Stimulated activated CD4-positive, alpha-beta T cell treated with anti-CD3 and anti-CD28 coated beads, TNF-alpha, amount 100 ng/mL, for 1 hour (primary cell): ENCODE measurements around the gene GREB1.

ENCODE experiments used
- DNase-seq, 3 donors: peaks; one replicate each; pipeline ENCODE4 v3.0.0-alpha.2; 2020; ENCODE audit warnings: low read depth in 3 of 3, low spot score in 1 of 3

GREB1 gene

DNA sequence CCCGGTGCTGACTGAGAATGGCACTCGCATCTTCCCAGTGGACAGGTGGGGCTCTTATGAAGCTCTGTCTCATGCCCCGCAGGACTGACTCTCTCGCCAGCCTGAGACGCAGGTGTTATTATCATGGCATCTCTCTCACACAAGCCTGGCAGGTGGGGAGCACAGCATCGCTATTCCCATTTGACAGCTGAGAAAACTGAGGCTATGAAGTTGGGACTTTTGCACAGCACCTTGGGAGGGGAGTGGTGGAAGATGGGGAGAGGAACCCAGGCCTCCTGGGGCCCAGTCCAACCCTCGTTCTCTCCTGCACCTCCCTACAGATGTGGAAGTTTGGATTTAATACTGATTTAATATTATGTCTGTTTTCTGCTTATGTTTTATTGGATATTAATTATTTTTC lies 145.2 kb downstream of the GREB1 start:
- DNase-seq, result no peak

DNA sequence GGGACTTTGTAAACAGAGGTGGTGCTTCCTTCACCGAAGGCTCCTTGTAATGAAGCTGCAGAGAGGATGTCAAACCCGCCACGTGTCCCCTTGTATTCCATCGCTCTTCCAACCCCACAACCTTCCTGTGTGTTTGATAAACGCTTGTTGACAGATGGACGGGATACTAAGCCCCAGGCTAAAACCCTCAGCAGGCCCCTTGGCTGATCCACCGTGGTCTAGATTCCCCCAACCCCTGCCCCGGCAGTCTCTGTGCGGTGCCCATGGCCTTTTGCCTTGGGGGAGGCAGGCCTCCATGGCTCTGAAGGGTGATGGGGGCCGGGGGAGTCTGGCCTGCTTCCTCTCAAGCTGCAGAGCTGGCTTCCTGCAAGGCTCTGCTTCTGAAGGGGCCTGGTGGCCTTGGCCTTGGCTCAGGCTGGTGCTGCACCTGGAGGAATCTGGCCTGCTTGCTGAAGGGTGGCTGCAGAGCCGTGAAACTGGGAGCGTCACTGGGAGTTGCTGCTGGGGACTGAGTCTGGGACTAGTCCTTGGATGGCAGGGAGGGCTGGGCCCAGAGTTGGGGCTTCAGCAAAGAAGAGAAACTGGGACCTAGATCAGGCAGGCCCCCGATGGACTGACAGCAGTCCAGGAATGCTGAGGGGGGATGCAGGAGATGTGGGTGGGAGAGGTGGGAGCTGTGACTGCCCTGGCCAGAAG lies 145.8 kb downstream of the GREB1 start:
- no peak for DNase-seq

DNA sequence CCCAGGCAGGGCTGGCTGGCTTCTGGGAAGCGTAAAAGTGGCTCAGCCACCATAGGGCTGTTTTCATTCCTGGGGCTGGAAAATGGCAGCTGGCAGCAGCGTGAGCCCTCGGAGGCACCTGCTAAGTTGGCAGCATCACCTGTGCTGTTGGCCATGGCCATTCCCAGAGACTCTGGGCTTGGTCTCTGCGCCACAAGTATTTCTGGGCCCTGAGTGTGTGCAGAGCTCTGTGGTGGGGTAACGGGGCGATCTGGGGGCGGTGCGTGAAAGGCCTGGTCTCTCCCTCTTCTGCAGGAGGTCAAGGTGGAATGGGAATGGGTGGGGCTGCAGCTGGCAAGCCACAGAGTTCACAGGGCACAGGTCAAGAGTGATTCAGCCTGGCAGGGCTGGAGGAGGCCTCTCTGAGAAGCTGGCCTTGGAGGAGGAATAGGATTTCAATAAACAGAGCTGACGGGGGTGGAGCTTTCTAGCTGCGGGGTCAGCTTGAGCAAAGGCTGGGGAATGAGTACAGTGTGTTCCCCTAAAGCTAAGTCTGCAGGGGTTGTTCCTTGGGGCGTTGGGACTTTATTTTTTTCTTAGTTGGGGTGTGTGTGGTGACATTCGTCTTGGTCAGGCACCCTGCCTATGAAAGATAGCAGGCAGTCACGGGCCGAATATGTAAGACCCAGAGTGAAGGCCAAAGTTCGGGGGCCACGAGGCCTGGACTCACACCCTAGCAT lies 146.5 kb downstream of the GREB1 start:
- DNase-seq, result no peak

DNA sequence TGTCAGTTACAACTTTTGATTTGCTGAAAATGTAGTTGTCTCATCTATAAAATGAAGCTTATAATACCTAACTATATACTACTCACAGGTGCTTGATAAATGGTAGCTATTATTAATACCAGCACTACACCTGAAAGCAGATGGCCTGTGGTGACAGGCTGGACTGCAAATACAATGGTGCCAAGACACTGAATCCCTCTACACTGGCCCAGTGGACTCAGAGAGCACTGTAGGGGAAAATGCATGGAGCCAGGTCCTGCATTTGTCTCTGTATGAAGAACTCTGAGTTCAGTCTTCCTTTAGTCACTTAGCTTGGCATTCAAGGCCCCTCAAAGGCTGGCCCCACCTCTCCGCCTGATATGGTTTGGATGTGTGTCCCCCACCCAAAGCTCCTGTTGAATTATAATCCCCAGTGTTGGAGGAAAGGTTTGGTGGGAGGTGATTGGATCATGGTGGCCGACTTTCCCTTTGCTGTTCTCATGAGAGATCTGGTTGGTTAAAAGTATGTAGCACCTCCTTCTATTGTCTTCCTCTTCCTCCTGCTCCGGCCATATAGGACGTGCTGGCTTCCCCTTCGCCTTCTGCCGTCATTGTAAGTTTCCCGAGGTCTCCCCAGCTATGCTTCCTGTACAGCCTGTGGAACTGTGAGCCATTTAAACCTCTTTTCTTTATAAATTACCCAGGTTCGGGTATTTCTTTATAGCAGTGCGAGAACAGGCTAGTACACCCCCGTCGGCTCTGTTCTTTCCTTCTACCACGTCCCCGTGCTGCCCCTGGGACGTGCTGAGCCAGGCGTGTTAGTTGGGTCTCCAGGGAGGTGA lies 147.3 kb downstream of the GREB1 start:
- no peak for DNase-seq

DNA sequence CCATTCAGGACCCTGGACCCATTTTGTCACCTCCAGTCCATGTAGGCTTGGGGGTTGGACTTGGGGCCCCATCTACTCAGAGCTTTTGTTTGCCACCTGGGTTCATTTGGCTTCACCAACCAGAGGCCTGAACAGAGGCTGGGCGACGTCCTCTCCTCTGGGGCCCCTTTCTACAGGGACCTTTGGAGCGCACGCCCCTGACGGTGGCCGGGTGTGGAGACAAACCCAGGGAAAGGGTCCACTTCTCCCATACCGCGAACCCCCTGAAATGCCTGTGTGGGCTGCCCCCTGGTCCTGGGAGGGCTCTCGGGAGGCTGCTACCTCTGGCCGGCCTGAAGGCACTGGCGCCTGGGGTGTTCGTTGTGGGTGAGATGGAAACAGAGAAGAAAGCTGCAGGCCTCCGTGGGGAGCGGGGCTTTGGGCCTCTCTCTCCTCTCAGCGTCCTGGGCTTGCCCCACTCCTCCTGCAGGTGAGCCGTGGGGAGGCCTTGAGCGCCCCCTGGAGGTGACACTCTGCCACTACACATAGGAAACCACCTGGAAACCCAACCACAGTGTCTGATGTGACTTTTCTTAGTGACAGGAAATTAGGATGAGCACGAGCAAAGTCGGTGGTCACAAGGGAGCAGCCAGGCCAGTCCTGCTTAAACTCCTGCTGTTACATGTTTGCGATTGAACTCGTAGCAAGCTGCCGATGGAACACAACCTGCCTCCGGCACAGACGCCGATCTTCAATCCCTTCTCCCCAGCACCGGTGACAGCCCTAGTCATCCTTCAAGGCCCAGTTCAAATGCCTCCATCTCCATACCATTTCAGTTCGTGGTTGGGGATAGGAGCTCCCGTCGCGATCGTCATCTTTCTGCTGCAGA lies 148.1 kb downstream of the GREB1 start:
- DNase-seq, result peak in 1 of 3 donors; percentile 48

DNA sequence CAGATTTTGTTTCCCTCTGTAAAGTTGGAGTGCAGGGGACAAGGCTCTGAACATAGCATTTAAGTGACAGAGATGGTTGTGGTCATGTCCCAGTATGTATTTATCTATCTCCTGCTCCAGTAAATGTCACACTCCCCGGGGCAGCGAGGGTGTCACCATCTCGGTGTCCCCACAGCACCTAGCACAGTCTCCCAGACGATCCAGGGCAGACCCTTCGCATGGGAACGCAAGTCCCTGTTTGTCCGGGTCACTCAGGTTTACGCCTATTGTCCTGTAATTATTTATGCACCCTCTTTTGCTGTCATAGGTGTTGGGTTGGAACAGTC lies 148.7 kb downstream of the GREB1 start:
- no peak for DNase-seq

DNA sequence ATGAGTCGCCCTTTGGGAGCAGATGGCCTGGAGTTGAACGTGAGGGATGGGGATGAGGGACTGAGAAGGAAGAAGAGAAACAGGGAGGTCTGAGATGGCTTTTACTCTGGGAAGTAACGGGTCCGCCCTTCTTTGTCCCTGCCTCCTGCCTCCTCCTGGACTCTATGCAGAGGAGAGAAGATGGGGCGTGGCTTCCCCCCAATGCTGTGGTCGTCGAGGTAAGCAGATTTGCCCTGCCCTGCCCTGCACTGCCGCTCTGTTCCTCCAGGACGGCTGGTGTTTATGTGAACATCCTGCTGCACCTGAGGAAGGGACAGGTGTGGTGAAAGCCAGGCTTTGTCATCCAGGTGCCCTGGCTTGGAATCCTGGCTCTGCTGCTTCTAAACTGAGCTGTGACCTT lies 149.6 kb downstream of the GREB1 start:
- no peak for DNase-seq

DNA sequence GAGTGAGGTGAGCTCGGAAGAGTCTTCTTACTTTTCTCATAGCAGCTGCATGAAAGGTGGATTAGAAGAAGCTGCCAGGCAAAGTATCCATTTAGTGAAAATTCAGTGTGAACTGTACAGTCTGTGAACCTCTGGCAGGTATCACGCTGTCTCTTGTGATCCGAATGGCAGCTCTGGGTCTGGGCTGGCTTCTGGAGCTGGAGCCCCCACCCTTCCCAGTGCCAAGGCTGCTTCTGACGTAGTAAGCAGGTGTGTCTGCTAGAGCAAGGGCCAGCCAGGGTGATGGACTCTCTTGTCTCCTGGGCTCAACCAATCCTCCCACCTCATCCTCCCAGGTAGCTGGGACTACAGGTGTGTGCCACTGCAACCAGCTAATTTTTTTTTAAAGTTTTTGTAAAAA lies 150.1 kb downstream of the GREB1 start:
- no peak for DNase-seq

DNA sequence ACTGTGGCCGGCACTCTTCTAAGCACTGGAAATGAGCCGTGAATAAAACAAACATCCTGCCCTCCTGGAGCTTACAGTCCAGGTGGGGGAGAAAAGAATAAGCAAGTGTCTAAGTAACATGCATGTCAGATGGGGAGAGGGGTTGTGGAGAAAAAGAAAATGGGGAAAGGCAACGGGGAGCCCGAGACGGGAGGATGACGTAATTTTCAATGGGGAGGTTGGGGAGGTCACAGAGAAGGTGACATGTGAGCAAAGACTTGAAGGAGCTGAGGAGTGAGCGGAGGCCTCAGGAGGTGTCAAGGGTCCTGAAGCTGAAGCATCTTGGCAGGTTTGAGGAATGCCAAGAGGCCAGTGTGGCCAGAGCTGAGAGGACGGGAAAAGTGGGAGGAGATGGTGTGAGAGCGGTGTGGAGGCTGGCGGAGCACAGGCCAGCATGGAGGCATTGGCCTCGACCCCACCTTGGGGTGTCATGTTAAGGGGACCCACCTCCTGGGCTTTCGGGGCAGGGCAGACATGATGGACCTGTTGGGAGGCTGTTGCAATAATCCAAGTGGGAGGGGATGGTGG lies 151.1 kb downstream of the GREB1 start:
- no peak for DNase-seq

DNA sequence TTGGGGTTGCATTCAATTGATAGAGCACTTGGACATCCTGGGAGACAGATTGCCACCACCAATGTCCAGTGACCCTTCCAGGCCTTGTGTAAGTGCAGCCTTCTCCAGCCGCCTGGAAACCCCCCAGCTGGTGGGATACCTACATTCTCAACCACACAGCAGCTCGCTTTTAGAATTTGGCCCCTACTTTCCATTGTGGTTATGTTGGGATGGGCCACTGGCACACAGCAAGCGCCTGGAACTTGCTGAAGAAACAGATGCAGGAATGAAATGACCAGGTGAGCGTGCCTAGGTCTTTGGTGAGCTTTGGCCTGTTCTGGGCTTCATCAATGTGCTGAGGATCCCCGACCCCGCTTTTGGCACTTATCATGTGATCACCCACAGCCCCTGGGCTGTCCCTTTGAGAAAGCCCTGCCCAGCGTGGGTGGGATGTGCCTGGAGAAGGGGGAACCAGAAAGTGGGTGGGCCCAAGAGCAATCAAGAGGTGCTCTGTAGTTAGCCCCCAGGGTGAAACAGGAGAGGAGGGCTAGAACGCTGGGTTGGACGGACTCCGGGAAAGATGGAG lies 152.1 kb downstream of the GREB1 start:
- DNase-seq, result no peak

- no peak for DNase-seq
These were observed 153.9 kb downstream of the GREB1 start for GRCh38 chr2:11687736-11688135.

DNA sequence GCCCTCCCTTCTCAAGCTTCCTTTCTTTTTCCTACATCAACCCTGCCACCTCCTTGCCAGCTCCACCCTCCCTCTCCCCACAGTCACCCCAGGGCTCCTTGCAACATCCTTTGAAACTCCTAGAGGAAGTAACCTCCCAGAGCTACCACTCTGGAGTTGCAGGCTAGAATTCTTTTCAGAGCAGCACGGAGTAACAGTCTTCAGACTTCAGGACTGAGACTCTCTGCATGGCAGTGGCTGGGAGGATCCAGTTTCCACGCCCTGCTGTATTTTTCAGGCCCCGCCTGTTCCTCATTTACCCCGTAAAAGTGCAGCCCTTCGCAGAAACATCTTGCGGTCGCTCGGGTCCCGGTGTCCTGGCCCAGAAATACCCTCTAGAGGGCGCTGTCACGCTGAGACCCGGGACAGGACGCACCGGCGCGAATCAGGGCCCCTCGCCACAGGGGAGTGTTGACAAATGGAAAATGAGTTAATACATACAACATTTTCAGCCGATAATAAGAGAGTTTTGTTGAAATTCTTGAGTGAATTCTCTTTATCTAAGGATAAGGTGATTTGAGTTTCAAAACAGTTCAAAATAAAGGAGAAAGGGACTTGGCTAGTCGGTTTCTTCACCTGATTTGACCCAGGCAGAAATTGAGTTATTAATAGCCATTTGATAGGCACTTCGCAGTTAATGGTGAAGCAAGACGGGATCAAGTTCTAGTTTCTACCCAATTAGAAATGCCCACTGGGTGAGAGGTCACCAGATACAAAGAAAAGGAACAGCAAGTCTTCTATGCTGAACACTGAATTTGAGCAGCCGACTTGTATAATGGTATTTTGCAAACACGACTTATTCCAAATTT lies 154.6 kb downstream of the GREB1 start:
- DNase-seq, result peak; percentile 40 to 66 (median 60)

GRCh38 chr2:11691076-11691660 lies 157.3 kb downstream of the GREB1 start:
- DNase-seq, result no peak
